Measurements from ENCODE around the gene NPAS2. TPM values are rescaled to one million over a fixed set of nuclear protein-coding genes. Genes with fewer than 3 reads are reported as not detected.

NPAS2 gene
- total RNA-seq, 4 donors from 2014 or later = 14.1 to 45.8 (median 28.1) TPM

DNA sequence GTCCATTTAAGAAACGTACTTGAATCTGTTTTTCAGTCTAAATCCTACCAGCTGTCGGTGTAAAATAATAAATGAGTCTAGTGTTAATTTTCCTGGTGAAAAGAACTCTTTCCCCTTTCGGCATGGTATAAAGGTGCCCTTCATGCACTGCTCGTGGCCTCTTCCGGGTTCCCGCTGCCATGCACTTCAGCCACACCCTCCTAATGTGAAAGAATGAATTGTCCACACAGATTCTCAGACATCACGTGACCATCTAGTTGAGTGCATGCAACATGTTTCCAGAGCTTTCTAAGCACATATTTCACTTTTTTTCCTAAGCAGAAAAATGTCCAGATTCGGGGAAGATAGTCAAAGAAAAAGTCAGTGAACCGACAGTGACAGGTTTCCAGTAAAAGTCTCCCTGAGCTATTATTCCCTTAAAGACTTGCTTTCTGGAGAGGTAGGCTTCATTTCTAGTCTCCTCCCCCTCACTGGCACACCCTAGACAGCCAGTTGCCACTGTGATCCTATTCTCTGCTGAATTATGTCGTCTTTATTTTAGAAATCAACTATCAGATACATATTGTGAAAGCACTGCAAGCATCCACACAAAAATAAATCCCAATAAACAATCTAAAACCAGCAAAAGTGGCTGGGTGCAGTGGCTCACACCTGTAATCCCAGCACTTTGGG lies 116.3 kb downstream of the NPAS2 start:
- H3K36me3 ChIP-seq = peaks cover 11 to 52% (median 38%) of the 10 kb centered on the region in 4 donors
- H3K4me3 ChIP-seq = no peak overlapping the region
- DNase-seq (ENCODE audit: extremely low spot score) = no peak
- H3K4me1 ChIP-seq = peaks cover 0 to 13% (median 3%) of the 10 kb centered on the region in 4 donors
- no peak for TF ChIP-seq POLR2AphosphoS5 (IDR thresholded peaks at IDR 0.05)
- TF ChIP-seq, protein P1, sequence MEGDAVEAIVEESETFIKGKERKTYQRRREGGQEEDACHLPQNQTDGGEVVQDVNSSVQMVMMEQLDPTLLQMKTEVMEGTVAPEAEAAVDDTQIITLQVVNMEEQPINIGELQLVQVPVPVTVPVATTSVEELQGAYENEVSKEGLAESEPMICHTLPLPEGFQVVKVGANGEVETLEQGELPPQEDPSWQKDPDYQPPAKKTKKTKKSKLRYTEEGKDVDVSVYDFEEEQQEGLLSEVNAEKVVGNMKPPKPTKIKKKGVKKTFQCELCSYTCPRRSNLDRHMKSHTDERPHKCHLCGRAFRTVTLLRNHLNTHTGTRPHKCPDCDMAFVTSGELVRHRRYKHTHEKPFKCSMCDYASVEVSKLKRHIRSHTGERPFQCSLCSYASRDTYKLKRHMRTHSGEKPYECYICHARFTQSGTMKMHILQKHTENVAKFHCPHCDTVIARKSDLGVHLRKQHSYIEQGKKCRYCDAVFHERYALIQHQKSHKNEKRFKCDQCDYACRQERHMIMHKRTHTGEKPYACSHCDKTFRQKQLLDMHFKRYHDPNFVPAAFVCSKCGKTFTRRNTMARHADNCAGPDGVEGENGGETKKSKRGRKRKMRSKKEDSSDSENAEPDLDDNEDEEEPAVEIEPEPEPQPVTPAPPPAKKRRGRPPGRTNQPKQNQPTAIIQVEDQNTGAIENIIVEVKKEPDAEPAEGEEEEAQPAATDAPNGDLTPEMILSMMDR (IDR thresholded peaks at IDR 0.05) = no peak
- TF ChIP-seq EP300 (IDR thresholded peaks at IDR 0.05) = no peak
- no peak for TF ChIP-seq POLR2A (IDR thresholded peaks at IDR 0.05; ENCODE audit: low read depth)
- no peaks in the 10 kb centered on the region for H3K9me3 ChIP-seq
- no peak overlapping the region for H3K27ac ChIP-seq (replicated peaks in 1 of 4)
- intact Hi-C loops (cut with DNase I) = no loop called here
- no peaks in the 10 kb centered on the region for H3K27me3 ChIP-seq
- WGBS = 87% methylated on average over 10 of the region's 10 CpGs

DNA sequence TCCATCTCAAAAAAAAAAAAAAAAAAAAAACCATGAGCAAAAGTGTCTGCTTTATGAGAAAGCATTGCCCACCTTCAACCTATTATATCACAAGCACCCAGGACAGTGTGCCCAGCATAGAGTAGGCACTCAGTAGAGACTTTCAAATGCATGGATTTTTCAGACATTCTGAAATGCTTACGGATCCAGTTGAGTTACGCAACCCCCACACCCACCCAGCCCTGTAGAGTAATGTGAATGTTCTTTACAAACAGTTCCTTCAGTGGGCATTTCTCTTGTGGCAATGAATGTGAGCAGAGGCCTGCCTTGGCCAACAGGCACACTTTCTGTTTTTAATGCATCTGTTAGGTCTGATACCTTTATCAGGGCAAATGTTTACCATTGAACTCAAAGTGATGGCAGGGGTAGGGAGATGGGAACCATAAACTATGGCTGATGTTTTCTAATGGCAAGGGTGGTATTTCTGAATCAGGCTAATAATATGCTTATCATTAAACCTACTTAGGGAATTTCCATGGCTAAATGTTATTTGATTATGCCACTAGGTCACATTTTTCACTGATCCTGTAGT lies 117.1 kb downstream of the NPAS2 start:
- TF ChIP-seq EP300 (IDR thresholded peaks at IDR 0.05) (no peak), POLR2AphosphoS5 (IDR thresholded peaks at IDR 0.05) (no peak), POLR2A (IDR thresholded peaks at IDR 0.05; ENCODE audit: low read depth) (no peak)
- TF ChIP-seq, protein P1 (IDR thresholded peaks at IDR 0.05) = no peak
- no peak overlapping the region for H3K4me3 ChIP-seq
- intact Hi-C loops (cut with DNase I) = no loop called here
- H3K27me3 ChIP-seq = no peaks in the 10 kb centered on the region
- H3K27ac ChIP-seq (replicated peaks in 1 of 4) = no peak overlapping the region
- H3K36me3 ChIP-seq = peaks cover 11 to 52% (median 39%) of the 10 kb centered on the region in 4 donors
- 64% methylated on average over 2 of the region's 2 CpGs for WGBS
- peaks cover 0 to 13% (median 4%) of the 10 kb centered on the region in 4 donors for H3K4me1 ChIP-seq
- no peak for DNase-seq (ENCODE audit: extremely low spot score)
- H3K9me3 ChIP-seq = no peaks in the 10 kb centered on the region

DNA sequence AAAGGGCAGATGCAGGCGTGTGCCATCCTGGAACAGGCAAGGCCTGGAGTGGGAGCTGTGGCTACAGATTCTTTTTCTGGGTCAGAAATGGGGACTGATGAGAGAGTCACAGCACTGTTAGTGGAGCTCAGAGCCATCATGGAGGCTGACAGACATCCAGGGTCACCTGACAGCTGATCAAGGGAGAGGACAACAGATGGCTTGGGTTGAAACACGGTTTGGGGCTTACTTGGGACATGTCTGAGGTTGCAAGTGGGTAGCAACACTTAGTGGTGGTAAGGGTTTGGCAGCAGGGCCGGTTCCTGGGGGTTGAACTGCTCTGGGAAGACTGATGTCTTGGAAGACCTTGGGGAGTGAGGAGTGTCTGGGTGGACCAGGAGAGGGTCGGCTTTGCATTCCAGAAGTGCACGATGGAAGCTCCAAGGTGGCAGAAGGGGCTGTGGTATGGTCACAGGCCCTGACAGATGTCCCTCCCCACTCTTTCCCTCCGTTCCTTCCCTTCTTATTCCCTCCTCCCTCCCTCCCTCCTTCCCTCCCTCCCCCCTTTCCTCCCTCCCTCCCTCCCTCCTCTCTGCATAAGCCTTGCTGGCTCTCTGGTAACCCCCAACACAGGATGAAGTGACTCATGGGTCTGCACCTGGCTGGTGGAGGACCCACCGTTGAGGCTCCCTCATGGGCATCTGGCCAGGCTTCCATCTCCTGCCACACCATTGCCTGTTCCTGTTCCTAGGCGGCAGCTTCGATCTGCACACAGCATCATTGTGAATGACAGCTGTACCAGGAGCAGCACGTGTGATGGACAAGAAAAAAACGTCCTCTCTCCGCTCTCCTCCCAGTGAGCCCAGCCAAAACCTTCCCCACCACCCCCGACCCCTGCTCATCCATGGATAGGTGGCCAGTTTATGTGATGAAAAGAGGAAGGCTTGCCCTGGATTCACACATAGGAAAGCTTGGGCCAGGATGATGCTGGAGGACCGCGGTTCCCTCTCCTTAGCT lies 118.4 kb downstream of the NPAS2 start:
- no peak for DNase-seq (ENCODE audit: extremely low spot score)
- intact Hi-C loops (cut with DNase I) = no loop called here
- Histone ChIP-seq H3K4me3 (no peak overlapping the region), H3K27me3 (no peaks in the 10 kb centered on the region), H3K9me3 (no peaks in the 10 kb centered on the region), H3K27ac (replicated peaks in 1 of 4) (no peak overlapping the region), H3K36me3 (peaks cover 11 to 46% (median 35%) of the 10 kb centered on the region in 4 donors), H3K4me1 (peaks cover 0 to 13% (median 4%) of the 10 kb centered on the region in 4 donors)
- WGBS = 79% methylated on average over 12 of the region's 15 CpGs
- no peak for TF ChIP-seq POLR2AphosphoS5 (IDR thresholded peaks at IDR 0.05)
- TF ChIP-seq, protein P1 (IDR thresholded peaks at IDR 0.05) = no peak

DNA sequence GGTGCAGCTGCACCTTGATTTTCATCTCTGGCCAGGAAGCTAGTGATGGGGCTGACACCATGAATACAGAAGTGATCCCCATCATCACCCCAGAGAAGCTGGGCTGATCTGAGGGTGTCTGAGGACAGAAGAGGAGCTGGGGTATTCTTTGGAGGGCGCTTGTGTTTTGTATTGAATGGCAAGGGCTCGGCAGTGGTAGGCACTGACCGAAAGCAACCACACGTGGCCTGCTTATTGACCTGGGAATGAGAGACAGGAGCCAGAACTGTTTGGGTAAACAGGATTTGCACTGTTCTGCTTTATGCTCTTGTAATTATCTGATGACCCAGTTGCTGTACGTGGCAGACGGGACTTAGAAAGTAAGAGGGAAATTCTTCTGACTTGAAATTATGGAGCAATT lies 119.5 kb downstream of the NPAS2 start:
- Histone ChIP-seq H3K9me3 (no peaks in the 10 kb centered on the region), H3K4me3 (no peak overlapping the region)

More for the DNA sequence above, 119.5 kb downstream of the NPAS2 start:
- DNase-seq (ENCODE audit: extremely low spot score) = no peak
- 94% methylated on average over 6 of the region's 6 CpGs for WGBS
- Histone ChIP-seq H3K27ac (replicated peaks in 1 of 4) (no peak overlapping the region), H3K27me3 (no peaks in the 10 kb centered on the region), H3K4me1 (peaks cover 0 to 13% (median 4%) of the 10 kb centered on the region in 4 donors), H3K36me3 (peaks cover 7 to 45% (median 36%) of the 10 kb centered on the region in 4 donors)
- intact Hi-C loops (cut with DNase I) = no loop called here
- TF ChIP-seq POLR2A (IDR thresholded peaks at IDR 0.05; ENCODE audit: low read depth) (no peak), POLR2AphosphoS5 (IDR thresholded peaks at IDR 0.05) (no peak), EP300 (IDR thresholded peaks at IDR 0.05) (no peak)

Measured in esophagus muscularis mucosa (tissue), 4 donors.